HG03045 (cell line): ENCODE results near the gene ESYT2.

Experiments used
- ATAC-seq: cut with Tn5 transposase; IDR thresholded peaks from one replicate; pipeline ENCODE4 v1.9.1; 2021; ENCODE audit warnings: mild to moderate bottlenecking, moderate library complexity; ENCODE audit not compliant: unreplicated experiment

Gene ESYT2

GRCh38 chr7:158804335-158804734 is 25.0 kb downstream of the ESYT2 start:
- ATAC-seq: no peak

- ATAC-seq: no peak
These were observed 25.8 kb downstream of the ESYT2 start for GRCh38 chr7:158803367-158803969.

DNA sequence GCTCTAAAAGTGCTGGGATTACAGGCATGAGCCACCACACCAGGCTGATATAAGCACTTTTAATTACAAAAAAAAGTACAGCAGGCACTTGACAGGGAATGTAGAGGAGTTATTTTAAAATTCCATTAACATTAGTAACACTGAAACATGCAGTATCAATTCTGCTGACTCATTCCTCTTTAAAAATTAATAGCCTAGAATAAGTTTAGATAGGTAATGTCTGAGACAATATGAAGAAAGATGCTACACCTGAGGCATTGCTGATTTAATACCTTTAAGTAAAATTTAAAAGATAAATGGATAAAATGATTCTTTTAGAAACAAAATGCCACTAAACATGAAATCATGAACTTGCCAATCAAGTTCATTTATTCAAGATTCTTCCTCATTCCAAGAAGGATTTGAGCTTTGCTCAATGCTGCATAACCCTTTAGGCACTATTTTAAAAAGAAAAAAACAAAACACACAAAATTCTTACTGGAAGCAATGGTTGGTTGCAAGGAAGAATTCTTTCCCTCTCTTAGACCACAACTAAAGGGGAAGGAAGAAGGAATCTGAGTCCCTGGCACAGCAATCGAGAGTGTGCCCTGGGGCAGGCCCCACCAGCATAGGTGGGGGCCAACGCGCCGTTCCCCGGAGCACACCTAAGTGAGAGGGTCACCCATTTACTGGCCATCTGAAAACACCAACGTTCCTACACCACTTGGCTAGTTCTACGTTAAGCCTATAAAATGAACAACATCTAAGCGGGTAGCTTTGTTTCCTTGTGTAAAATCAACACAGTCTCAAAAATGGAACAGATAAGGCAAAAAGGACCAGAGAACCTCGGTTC is 26.6 kb downstream of the ESYT2 start:
- ATAC-seq: no peak

GRCh38 chr7:158798741-158799140 is 30.6 kb downstream of the ESYT2 start:
- no peak for ATAC-seq

DNA sequence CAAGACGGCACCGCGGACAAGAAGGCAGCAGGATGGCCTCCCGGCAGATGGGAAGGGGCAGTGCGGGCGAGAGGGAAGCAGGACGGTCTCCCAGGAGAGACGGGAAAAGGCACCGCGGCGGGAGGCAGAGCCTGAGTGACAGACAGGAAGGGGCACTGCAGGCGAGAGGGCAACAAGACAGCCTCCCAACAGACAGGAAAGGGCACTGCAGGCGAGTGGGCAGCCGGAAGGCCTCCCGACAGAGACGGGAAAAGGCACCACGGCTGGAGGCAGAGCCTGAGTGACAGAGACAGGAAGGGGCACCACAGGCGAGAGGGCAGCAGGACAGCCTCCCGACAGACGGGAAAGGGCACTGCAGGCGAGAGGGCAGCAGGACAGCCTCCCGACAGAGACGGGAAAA is 32.6 kb downstream of the ESYT2 start:
- ATAC-seq: no peak

DNA sequence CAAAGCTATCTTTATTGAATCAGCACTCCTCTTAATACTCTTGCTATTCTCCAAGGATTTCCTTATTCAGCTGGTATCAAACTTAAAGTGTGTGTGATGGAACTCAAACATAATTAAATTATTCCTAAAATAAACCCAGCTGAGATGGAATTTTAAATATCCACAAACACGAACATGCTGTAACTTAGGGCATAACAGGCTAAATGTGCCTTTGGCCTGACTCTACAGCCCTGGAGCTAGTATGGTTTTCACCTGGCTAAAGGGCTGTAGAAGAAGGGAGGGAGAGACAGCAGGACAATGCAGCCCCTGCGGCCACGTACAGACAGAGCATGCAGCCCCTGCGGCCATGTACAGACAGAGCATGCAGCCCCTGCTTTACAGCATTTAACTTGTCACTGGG is 34.0 kb downstream of the ESYT2 start:
- ATAC-seq: no peak

- no peak for ATAC-seq
These were observed 38.2 kb downstream of the ESYT2 start for GRCh38 chr7:158791107-158791506.

GRCh38 chr7:158789842-158790241 is 39.5 kb downstream of the ESYT2 start:
- ATAC-seq: no peak

DNA sequence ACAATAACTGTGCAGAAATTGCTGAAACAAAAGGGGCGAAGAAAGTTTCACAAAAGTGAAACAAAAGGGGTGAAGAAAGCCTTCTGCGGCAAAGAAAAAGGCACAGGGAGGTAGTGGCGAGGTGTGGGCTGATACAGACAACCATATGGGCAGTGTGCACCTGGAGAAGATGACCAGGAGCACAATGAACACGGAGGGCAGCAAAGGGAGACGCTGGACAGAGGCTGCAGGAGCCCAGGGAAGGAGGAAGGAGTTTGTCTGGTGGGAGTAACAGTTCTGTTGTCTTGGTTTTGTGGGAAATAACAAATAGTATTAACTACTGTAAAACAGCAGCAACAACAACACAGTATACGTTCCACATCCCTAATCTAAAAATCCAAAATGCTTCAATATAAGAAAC is 42.4 kb downstream of the ESYT2 start:
- no peak for ATAC-seq

DNA sequence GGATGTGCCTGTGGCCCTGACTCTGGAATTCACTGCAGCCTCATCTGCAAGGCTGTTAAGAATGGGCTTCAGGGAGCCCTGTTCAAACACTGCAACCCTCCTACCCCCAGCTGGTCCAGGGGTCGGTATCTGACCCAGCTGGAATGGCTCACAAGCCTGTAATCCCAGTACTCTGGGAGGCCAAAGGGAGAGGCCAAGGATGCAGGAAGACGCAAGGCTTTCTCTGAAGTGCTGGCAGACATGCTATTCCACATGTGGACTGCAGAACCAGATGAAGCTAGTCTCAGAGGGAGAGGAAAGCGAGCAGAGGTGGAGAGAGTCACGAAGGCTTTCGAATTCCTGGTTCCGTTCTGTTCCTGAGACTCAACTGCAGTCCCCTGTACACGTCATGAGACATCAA is 45.0 kb downstream of the ESYT2 start:
- no peak for ATAC-seq

- ATAC-seq: no peak
These were observed 45.7 kb downstream of the ESYT2 start for GRCh38 chr7:158783595-158783994.

DNA sequence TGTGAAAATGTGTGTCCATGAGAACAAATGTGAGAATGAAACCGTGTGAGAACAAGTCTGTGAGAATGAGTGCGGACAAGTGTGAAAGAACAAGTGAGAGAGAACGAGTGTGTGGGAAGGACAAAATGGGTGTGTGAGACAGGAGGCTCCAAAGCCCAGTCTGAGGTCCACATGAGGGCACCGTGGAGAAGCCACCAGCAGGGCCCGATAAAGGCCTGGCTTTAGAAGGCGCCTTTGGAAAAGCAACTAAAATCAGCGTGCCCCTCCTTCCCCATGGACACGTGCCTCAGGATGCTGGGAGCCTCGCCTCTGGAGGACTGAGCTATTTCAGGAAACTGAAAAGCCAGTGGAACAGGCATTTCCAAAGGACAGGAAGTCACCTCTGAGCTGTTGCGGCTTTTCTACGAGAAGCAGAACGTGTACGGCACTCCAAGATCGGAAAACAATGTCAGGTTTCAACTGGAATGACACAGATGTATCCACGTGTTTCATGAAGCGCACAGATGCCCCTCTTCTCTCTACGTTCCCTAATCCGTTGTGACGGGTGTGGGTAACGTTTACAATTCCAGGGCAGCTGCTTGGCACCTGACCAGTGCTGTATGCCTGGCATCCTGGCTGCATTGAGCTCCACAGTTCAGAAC is 46.4 kb downstream of the ESYT2 start:
- no peak for ATAC-seq

DNA sequence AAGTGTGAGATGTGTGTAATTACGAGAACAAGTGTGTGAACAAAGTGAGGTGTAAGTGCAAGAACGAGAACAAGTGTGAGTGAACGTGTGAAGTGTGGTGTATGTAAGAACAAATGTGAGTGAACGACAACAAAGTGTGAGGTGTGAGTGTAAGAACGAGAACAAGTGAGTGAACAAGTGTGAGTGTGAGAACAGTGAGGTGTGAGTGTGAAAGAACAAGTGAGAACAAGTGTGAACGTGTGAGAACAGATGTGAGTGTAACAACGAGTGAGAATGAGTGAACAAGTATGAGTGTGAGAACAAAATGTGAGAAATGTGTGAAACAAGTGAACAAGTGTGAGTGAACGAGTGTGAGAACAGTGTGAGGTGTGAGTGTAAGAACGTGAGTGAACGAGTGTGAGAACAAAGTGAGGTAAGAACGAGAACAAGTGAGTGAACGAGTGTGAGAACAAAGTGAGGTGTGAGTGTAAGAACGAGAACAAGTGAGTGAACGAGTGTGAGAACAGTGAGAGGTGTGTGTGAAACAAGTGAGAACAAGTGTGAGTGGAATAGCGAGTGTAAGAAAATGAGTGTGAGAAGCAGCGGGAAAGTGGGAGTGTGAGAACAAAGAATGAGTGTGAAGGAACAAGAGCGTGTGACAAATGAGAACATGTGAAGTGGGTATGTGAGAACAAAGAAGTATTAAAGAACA is 47.2 kb downstream of the ESYT2 start:
- no peak for ATAC-seq

DNA sequence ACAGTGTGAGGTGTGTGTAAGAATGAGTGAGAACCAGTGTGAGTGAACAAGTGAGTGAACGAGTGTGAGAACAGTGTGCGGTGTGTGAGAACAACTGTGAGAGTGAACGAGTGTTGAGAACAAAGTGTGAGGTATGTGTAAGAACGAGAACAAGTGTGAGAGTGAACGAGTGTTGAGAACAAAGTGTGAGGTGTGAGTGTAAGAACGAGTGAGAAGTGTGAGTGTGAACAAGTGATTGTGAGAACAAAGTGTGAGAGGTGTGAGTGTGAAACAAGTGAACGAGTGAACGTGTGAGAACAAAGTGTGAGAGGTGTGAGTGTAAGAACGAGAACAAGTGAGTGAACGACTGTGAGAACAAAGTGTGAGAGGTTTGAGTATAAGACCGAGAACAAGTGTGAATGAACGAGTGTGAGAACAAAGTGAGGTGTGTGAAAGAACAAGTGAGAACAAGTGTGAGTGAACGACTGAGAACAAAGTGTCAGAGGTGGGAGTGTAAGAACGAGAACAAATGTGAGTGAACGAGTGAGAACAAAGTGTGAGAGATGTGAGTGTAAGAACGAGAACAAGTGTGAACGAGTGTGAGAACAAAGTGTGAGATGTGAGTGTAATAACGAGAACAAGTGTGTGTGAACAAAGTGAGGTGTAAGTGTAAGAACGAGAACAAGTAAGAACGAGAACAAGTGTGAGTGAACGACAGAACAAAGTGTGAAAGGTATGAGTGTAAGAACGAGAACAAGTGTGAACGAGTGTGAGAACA is 47.9 kb downstream of the ESYT2 start:
- no peak for ATAC-seq

DNA sequence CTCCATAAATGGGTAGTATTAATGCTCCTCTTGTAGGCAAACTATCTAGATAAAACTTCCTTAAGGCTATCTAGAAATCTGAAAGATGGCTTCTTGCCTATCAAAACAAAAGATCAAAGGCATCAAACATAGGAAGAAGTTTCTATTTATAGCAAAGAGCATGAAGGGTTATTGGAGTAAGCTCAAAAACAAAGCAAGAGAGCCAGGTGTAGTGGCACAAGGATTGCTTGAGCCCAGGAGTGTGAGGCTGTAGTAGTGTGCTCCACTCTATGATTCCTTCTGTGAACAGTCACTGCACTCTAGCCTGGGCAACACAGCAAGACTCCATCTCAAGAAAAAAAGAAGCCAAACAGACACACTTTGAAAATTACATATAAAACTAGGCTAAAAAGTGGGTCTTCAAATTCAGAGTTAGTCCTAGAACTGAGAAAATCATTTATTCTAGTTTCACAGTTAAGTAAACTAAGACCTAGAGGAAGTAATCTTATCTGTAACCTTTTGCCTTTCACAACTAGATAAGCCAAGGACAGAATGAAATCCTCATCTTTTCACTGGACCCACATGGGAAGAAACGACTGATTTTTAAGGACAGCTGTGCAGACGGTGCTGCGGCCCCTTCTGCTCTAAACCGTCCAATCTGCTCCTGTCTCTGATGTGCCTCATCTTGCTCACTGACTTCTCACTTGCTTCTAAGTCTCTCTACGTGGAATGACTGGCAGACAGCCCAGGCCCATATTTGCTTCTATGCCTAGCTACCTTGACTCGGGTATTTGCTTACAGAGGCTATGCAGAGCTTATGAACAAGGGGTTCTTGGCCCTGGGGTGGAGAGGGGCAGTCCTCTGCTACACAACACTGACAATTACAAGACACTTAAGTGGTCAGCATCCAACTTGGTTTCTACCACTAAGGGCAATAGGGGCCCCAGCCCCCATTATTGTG is 50.0 kb downstream of the ESYT2 start:
- ATAC-seq: no peak

- no peak for ATAC-seq
These were observed 50.8 kb downstream of the ESYT2 start for GRCh38 chr7:158778471-158778870.

DNA sequence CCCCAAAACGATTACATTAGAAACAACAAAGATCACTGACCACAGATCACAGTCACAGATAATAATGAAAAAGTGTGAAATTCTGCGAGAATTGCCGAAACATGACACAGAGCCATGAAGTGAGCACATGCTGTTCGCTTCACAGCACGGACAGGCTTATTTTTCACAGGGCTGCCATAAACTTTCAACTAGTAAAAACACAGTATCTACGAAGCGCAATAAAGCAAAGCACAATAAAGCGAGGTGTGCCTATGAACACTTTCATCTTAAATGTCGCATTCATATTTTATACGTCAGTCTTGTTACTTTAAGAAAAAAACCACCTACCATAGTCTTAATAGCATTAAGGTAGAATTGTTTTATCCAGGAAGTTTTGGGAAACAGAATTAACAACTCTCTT is 51.5 kb downstream of the ESYT2 start:
- no peak for ATAC-seq

DNA sequence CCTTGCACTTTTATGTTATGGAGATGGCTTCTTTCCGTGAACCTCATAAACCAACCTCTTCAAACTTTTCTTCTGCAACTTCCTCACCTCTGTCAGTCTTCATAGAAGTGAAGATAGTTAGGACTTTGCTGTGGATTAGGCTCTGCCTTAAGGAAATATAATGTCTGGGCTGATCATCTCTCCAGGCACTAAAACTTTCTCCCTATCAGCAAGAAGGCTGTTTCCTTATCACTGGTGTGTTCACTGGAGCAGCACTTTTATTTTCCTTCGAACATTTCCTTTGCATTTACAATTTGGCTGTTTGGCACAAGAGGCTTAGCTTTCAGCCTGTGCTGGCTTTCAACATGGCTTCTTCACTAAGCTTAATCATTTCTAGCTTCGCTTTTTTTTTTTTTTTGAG is 52.8 kb downstream of the ESYT2 start:
- ATAC-seq: no peak

DNA sequence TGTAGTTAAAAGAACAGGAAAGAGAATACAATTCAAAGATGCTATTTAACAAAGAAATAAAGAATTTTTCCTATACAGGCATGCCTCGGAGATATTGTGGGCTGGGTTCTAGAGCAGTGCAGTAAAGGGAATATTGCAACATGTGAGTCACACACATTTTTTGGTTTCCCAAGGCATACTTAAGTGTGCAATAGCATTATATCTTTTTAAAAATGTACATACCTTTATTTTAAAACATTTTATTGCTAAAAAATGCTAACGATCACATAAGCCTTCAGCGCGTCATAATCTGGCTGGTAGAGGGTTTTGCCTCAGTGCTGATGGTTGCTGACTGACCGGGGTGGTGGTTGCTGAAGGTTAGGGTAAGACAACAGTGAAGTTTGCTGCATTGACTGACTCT is 54.4 kb downstream of the ESYT2 start:
- ATAC-seq: no peak

GRCh38 chr7:158772916-158773315 is 56.4 kb downstream of the ESYT2 start:
- ATAC-seq: no peak
